WTC11 (cell line): ENCODE results near the gene ANO3. TPM values are rescaled to one million over a fixed set of nuclear protein-coding genes. Genes with fewer than 3 reads are reported as not detected.

Experiments
- ATAC-seq: fragments of 200-7000 bp; cut with Tn5 transposase; 2 replicates; pipeline ENCODE4 v1.10.0; 2021; ENCODE audit warnings: mild to moderate bottlenecking, moderate library complexity
- CTCF ChIA-PET: fragments of 300-600 bp; sonication (Branson Sonifier 250); formaldehyde crosslinking; loops from one replicate; lab custom pipeline; 2021; ENCODE audit warnings: antibody characterized with exemption; lab: Charles Lee
- POLR2A ChIA-PET: fragments of 350-600 bp; sonication (Branson Sonifier 250); formaldehyde crosslinking; loops from one replicate; lab custom pipeline; 2021; ENCODE audit warnings: antibody characterized with exemption; lab: Charles Lee
- DNase-seq: peaks from one replicate; pipeline ENCODE4 v3.0.0; 2021; ENCODE audit warnings: low spot score
- H3K27ac Mint-ChIP-seq: 2 replicates; pipeline ENCODE4 v1.8.0; 2021; ENCODE audit warnings: mixed read lengths
- H3K27me3 Mint-ChIP-seq: 2 replicates; pipeline ENCODE4 v1.8.0; 2021; ENCODE audit warnings: low read depth, mild to moderate bottlenecking, moderate library complexity, mixed read lengths
- H3K36me3 Mint-ChIP-seq: 2 replicates; pipeline ENCODE4 v1.8.0; 2021; ENCODE audit warnings: mixed read lengths
- H3K4me1 Mint-ChIP-seq: 2 replicates; pipeline ENCODE4 v1.8.0; 2022; ENCODE audit warnings: mixed read lengths
- H3K4me3 Mint-ChIP-seq: 2 replicates; pipeline ENCODE4 v1.8.0; 2021; ENCODE audit warnings: mild to moderate bottlenecking, moderate library complexity, mixed read lengths
- H3K9me3 Mint-ChIP-seq: 2 replicates; pipeline ENCODE4 v1.8.0; 2021; ENCODE audit warnings: mixed read lengths
- EMX1 ChIP-seq: fragments of 250-450 bp; sonication (Bioruptor Pico); IDR thresholded peaks from 2 replicates; pipeline ENCODE4 v1.8.0; 2021; ENCODE audit warnings: mild to moderate bottlenecking
- FOXK1 ChIP-seq: sonication (generic); formaldehyde crosslinking; IDR thresholded peaks from 2 replicates; pipeline ENCODE4 v1.8.0; 2022; ENCODE audit warnings: mild to moderate bottlenecking, moderate library complexity, missing genetic modification reagents
- GABPB1 ChIP-seq: sonication (generic); formaldehyde crosslinking; IDR thresholded peaks from 2 replicates; pipeline ENCODE4 v1.8.1; 2023; ENCODE audit warnings: mild to moderate bottlenecking, missing genetic modification reagents
- HMGA2 ChIP-seq: fragments of 250-450 bp; sonication (Bioruptor Pico); IDR thresholded peaks from 2 replicates; pipeline ENCODE4 v1.4.0; 2021; ENCODE audit warnings: mild to moderate bottlenecking, moderate library complexity
- RELA ChIP-seq: sonication (generic); formaldehyde crosslinking; IDR thresholded peaks from 2 replicates; pipeline ENCODE4 v1.8.1; 2022; ENCODE audit warnings: missing genetic modification reagents, mild to moderate bottlenecking, borderline replicate concordance
- SMAD4 ChIP-seq: sonication (generic); formaldehyde crosslinking; IDR thresholded peaks from 2 replicates; pipeline ENCODE4 v1.8.0; 2022; ENCODE audit warnings: mild to moderate bottlenecking, missing genetic modification reagents
- SP1 ChIP-seq: sonication (generic); formaldehyde crosslinking; conservative IDR thresholded peaks from 2 replicates; pipeline ENCODE4 v1.8.1; 2022; ENCODE audit warnings: missing genetic modification reagents
- TEAD1 ChIP-seq: sonication (generic); formaldehyde crosslinking; IDR thresholded peaks from 2 replicates; pipeline ENCODE4 v1.8.0; 2022; ENCODE audit warnings: mild to moderate bottlenecking, missing genetic modification reagents
- TP53 ChIP-seq: sonication (generic); formaldehyde crosslinking; IDR thresholded peaks from 2 replicates; pipeline ENCODE4 v1.8.1; 2023; ENCODE audit warnings: mild to moderate bottlenecking, missing genetic modification reagents
- ZBTB21 ChIP-seq: sonication (generic); formaldehyde crosslinking; IDR thresholded peaks from 2 replicates; pipeline ENCODE4 v1.8.1; 2023; ENCODE audit warnings: mild to moderate bottlenecking, missing genetic modification reagents, borderline replicate concordance
- ZNF138 ChIP-seq: sonication (generic); formaldehyde crosslinking; conservative IDR thresholded peaks from 2 replicates; pipeline ENCODE4 v1.8.1; 2022; ENCODE audit warnings: mild to moderate bottlenecking, moderate library complexity, missing genetic modification reagents
- ZNF219 ChIP-seq: sonication (generic); formaldehyde crosslinking; IDR thresholded peaks from 2 replicates; pipeline ENCODE4 v1.8.0; 2023; ENCODE audit warnings: missing genetic modification reagents, mild to moderate bottlenecking, borderline replicate concordance
- ZNF396 ChIP-seq: fragments of 250-450 bp; sonication (Bioruptor Pico); IDR thresholded peaks from 2 replicates; pipeline ENCODE4 v1.8.0; 2021; ENCODE audit warnings: mild to moderate bottlenecking, moderate library complexity, borderline replicate concordance
- ZNF416 ChIP-seq: fragments of 250-450 bp; sonication (Bioruptor Pico); IDR thresholded peaks from 2 replicates; pipeline ENCODE4 v1.9.0; 2021; ENCODE audit warnings: mild to moderate bottlenecking, inconsistent platforms
- total RNA-seq: library from RNA; stranded (reverse); gene quantifications from 3 replicates; pipeline ENCODE4 v1.2.3, GENCODE V29; 2021
- TF ChIP-seq, protein P1 (sequence below): fragments of 250-450 bp; sonication (Bioruptor Pico); IDR thresholded peaks from 2 replicates; pipeline ENCODE4 v1.9.0; 2021; ENCODE audit warnings: mild to moderate bottlenecking
- TF ChIP-seq, protein P2 (sequence below): sonication (generic); formaldehyde crosslinking; IDR thresholded peaks from 2 replicates; pipeline ENCODE4 v1.8.1; 2022; ENCODE audit warnings: mild to moderate bottlenecking, missing genetic modification reagents, moderate library complexity, borderline replicate concordance
- TF ChIP-seq, protein P3 (sequence below): sonication (generic); formaldehyde crosslinking; IDR thresholded peaks from 2 replicates; pipeline ENCODE4 v1.8.0; 2022; ENCODE audit warnings: mild to moderate bottlenecking, missing genetic modification reagents
- TF ChIP-seq, protein P4 (sequence below): fragments of 200-600 bp; IDR thresholded peaks from 2 replicates; pipeline ENCODE4 v1.8.0; 2022; ENCODE audit warnings: antibody characterized with exemption
- TF ChIP-seq, protein P5 (sequence below): fragments of 250-450 bp; sonication (Bioruptor Pico); IDR thresholded peaks from 2 replicates; pipeline ENCODE4 v1.9.0; 2021; ENCODE audit warnings: moderate library complexity, mild to moderate bottlenecking, inconsistent platforms, borderline replicate concordance

Gene ANO3
- total RNA-seq, 1 experiment from 2014 or later = 0.11 TPM

DNA sequence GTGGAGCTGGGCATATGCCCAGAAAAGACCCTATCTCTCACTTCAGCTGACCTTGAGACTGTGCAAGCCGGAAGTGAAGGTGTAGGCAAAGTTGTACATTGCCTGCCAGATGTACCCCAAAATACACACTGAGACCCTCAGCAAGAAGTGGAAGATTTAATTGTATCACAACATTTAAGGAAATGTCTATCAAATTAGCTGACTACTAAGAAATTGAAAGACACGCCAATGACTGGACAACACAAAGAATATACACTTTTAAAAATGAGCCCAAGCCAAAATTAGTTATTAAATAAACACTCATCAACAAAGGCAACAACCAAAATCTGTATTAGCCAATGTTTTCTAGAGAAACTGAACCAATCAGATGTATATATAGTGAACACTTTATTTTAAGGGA, 7.7 kb upstream of the ANO3 start (continued):
- TF ChIP-seq, protein P1, sequence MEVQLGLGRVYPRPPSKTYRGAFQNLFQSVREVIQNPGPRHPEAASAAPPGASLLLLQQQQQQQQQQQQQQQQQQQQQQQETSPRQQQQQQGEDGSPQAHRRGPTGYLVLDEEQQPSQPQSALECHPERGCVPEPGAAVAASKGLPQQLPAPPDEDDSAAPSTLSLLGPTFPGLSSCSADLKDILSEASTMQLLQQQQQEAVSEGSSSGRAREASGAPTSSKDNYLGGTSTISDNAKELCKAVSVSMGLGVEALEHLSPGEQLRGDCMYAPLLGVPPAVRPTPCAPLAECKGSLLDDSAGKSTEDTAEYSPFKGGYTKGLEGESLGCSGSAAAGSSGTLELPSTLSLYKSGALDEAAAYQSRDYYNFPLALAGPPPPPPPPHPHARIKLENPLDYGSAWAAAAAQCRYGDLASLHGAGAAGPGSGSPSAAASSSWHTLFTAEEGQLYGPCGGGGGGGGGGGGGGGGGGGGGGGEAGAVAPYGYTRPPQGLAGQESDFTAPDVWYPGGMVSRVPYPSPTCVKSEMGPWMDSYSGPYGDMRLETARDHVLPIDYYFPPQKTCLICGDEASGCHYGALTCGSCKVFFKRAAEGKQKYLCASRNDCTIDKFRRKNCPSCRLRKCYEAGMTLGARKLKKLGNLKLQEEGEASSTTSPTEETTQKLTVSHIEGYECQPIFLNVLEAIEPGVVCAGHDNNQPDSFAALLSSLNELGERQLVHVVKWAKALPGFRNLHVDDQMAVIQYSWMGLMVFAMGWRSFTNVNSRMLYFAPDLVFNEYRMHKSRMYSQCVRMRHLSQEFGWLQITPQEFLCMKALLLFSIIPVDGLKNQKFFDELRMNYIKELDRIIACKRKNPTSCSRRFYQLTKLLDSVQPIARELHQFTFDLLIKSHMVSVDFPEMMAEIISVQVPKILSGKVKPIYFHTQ (CRISPR knock-in tag) = no peak
- no peak for TF ChIP-seq EMX1 (CRISPR knock-in tag)
- TF ChIP-seq SMAD4 = no peak
- TF ChIP-seq TP53 (CRISPR knock-in tag) = no peak
- no peak for TF ChIP-seq FOXK1 (CRISPR knock-in tag)
- TF ChIP-seq, protein P2, sequence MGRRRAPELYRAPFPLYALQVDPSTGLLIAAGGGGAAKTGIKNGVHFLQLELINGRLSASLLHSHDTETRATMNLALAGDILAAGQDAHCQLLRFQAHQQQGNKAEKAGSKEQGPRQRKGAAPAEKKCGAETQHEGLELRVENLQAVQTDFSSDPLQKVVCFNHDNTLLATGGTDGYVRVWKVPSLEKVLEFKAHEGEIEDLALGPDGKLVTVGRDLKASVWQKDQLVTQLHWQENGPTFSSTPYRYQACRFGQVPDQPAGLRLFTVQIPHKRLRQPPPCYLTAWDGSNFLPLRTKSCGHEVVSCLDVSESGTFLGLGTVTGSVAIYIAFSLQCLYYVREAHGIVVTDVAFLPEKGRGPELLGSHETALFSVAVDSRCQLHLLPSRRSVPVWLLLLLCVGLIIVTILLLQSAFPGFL (CRISPR knock-in tag) = no peak
- TF ChIP-seq, protein P3, sequence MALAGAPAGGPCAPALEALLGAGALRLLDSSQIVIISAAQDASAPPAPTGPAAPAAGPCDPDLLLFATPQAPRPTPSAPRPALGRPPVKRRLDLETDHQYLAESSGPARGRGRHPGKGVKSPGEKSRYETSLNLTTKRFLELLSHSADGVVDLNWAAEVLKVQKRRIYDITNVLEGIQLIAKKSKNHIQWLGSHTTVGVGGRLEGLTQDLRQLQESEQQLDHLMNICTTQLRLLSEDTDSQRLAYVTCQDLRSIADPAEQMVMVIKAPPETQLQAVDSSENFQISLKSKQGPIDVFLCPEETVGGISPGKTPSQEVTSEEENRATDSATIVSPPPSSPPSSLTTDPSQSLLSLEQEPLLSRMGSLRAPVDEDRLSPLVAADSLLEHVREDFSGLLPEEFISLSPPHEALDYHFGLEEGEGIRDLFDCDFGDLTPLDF (CRISPR knock-in tag) = no peak

DNA sequence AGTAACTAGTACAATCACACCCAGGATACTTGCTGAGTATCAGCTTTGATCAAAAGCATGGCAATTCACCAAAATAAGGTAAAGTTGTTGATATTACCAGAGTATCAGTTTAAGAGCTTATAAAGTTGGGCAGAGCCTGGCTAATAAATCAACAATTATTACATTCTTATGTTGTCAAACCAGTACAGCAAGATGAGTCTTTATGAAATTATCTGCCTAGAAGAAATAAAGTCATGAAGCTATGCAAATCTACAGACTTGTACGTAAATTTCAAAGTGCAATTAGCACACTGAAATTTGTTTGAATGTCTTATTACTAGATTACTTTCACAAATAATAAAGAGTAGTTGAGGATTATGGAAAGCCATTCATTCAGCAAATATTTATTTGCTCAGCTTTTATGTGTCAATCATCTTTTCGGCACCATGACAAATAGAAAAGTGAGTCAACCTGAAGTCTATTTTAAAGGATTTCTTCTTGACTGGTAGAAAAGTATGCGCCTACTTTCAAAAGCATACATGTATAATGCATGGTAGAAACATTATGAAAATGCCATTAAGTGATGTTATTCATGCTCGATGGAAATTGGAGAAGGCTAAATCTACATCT, 5.0 kb upstream of the ANO3 start:
- Mint-ChIP-seq H3K4me1 (peaks cover 23% of the 10 kb centered on the region), H3K27ac (no peak overlapping the region), H3K36me3 (no peaks in the 10 kb centered on the region), H3K9me3 (no peaks in the 10 kb centered on the region), H3K27me3 (no peaks in the 10 kb centered on the region)
- ChIA-PET CTCF (no interaction called here), POLR2A (no interaction called here)
- ATAC-seq (no peak), DNase-seq (no peak)
- TF ChIP-seq TEAD1 (no peak), ZNF219 (no peak), ZNF396 (CRISPR knock-in tag) (no peak), RELA (CRISPR knock-in tag) (no peak), ZNF138 (CRISPR knock-in tag) (no peak), FOXK1 (CRISPR knock-in tag) (no peak), SP1 (no peak), ZBTB21 (no peak), GABPB1 (CRISPR knock-in tag) (no peak), HMGA2 (CRISPR knock-in tag) (no peak), ZNF416 (CRISPR knock-in tag) (no peak)
- TF ChIP-seq, protein P4, sequence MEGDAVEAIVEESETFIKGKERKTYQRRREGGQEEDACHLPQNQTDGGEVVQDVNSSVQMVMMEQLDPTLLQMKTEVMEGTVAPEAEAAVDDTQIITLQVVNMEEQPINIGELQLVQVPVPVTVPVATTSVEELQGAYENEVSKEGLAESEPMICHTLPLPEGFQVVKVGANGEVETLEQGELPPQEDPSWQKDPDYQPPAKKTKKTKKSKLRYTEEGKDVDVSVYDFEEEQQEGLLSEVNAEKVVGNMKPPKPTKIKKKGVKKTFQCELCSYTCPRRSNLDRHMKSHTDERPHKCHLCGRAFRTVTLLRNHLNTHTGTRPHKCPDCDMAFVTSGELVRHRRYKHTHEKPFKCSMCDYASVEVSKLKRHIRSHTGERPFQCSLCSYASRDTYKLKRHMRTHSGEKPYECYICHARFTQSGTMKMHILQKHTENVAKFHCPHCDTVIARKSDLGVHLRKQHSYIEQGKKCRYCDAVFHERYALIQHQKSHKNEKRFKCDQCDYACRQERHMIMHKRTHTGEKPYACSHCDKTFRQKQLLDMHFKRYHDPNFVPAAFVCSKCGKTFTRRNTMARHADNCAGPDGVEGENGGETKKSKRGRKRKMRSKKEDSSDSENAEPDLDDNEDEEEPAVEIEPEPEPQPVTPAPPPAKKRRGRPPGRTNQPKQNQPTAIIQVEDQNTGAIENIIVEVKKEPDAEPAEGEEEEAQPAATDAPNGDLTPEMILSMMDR = no peak
- TF ChIP-seq, protein P5, sequence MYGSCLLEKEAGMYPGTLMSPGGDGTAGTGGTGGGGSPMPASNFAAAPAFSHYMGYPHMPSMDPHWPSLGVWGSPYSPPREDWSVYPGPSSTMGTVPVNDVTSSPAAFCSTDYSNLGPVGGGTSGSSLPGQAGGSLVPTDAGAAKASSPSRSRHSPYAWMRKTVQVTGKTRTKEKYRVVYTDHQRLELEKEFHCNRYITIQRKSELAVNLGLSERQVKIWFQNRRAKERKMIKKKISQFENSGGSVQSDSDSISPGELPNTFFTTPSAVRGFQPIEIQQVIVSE (CRISPR knock-in tag) = no peak
- TF ChIP-seq, all 79 proteins: peak for 0
- no peak overlapping the region for H3K4me3 Mint-ChIP-seq
